GM19193 (cell line): ENCODE measurements around the gene FAM24B.

Source experiments
- POLR2A ChIP-seq: IDR thresholded peaks from 4 replicates; pipeline ENCODE4 v1.6.1; 2011; ENCODE audit not compliant: insufficient read depth, insufficient read length; ENCODE audit errors: extremely low read depth

The FAM24B gene

DNA sequence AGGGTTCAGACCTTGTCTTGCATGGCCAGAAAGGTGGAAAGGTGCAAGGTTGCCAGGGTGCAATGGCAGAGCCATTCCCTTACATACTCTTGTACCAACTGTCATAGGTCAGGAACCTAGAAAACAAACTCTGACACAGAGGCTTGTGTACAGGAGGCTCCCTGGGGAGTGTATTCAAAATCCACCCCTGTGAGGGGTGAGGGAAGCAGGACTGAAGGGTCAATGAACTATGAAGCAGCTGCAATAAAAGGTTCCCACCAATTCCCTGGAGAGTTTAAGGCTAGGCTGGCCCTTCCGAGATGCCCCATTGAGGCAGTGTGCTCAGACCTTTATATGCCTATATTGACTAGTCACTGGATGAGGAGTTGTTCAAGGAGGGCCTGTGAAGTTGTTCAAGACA lies 19.9 kb downstream of the FAM24B start:
- no peak for TF ChIP-seq POLR2A

DNA sequence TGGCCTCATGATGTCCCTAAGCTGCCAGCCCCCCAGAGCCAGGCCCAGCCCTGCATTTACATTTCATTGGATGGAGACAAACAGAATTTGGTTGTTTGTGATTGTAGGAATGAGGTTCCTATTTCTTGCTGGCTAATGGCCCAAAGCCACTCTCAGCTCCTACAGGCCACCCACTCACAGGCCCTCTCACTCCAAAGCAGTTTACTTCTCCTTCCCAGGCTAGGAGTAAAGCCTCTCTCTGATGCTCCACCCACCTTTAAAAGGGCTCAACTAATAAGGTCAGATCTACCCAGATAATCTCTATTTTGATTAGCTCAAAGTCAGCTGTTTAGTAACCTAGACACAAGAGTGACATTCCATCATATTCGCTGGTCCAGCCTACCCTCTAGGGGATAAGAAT lies 22.5 kb downstream of the FAM24B start:
- no peak for TF ChIP-seq POLR2A

DNA sequence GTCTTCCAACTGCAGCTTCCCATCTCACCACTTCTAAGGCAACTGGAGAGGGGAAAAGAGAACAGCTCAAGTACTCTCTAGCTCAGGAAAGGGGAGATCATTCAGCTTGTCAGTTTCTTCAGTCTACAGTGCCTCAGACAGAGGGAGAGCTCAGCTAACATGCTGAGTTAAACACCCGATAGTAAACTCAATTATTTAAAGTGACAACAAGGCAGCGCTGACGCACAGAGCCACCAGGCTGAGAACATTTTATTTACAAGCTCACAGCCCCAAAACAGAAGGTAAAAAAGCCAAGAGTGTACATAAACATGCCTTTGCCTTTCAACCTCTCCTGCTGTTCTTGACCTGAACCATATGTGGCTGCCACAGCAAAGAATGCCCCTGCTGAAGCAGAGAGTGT lies 23.6 kb downstream of the FAM24B start:
- TF ChIP-seq POLR2A: no peak

DNA sequence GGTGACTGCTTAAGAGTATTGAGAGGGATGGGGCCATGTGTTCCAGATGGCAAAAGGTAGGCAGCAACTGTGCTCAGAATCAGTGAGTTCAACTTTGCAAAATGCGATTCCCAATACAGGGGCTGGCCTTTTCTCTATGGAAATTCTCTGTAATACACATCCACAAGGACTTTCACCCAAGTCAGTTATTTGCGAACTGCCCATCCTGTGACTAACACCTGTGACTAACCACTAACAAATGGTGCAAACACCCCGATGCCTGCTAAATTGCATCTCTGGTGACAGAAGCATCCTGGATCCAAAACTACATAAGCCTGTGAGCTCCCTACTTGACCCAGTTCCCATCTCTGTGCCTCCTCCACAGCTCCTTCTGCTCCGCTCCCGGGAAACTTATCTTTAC lies 24.7 kb downstream of the FAM24B start:
- TF ChIP-seq POLR2A: no peak

DNA sequence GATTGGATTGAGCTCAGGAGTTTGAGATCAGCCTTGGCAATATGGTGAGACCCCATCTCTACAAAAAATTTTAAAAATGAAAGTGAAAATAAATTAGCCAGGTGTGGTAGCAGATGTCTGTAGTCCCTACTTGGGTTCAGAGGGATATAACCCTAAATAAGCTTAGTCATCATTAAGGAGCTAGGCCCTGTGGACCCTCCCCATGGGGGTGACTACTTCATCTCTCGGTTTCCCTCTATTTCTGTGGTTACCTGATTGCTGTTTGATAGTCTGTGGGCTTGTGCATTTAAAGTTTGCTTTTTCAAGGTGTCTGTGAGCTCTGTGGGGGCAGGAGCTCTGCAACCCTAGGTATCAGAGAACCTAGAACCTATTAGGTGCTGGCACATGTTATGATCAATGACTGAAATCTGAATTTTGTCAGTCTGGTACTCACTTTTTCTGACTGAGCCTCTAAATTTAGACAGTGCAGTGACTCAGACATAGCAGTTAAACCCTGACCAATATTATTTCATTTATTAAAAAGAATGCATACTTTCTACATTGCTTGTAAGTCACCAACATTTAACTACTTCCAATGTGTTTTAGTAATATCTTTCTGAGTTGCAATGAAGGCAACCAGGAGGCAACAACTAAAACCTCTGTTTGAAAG lies 25.6 kb downstream of the FAM24B start:
- TF ChIP-seq POLR2A: no peak

DNA sequence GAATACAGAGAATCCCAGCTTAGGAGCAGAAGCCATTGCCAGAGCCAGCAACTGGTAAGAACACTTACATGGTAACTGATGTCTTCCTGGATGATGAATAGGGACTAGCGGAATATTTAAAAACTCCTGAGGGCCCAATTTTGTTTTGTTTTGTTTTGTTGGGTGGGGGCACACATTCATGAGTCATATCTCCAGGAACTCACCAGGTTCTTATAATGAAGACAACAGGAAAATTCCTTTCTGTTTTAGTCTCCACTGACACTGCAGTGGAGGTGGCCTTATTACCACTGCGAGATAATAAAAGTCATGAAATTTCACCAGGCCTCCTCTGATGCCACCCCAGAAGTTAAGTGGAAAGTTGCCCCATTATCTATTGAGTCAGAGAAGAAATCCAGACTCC lies 27.1 kb downstream of the FAM24B start:
- TF ChIP-seq POLR2A: no peak

DNA sequence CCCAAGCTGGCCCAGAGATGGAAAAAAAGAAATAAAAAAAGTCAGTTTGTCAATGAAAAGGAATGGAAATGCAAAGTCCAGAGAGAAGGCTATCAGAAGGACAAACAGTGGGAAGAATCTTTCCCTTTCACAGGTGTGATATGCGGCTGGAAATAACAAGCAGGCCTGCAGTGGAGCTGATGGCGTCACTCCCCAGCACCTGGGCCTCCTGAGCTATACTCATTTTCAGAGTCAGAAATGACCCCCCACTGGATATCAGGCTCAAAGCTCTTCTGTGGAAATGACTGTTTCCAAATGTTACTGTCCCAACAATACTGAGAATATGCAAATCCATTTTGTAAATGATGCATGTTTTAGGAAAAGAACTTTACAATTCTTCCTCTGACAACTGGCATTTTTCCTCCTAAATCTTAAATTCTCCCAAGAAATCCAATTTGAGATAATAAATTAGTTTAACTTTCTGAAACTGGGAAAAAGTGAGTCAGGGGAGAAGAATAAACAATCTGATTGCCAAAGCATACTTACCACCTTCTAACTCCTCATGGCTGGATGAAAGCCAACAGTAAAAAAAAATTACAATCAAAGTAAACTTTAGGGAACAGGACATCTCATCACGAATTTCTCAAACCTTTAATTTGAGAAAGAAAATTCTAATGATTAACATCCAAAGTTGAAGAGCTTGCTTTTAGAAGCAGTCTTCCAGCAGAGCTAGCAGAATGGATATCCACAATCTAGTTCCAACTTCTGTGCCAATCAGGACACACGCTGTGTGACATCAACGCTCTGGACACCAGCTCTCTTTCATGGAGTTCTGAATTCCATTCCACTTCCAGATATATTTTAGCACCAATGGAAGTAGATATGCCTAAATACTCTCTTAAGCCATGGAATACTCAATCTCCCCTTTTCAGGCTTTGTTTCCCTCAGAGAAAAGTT lies 28.4 kb downstream of the FAM24B start:
- no peak for TF ChIP-seq POLR2A

- no peak for TF ChIP-seq POLR2A
Measured at GRCh38 chr10:122849900-122850605, 29.3 kb downstream of the FAM24B start.

DNA sequence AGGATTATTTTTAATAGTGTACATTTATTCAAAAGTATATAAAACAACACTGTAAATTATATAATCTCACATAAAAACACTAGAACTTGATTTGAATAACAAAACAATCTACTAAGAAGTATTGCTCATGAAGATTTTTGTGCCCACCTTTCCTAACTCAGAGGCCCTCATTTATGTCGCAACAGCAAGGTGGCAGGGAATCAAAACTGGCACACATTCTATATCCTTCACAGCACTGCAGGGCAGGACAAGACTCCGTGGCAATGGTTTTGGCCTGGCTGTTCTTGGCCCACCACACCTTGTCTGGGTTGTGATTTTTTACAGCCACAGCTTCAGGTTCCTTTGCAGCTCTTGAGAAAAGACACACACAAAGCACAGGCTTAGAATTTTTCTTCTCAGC lies 30.3 kb downstream of the FAM24B start:
- no peak for TF ChIP-seq POLR2A

GRCh38 chr10:122847782-122848604 lies 31.4 kb downstream of the FAM24B start:
- no peak for TF ChIP-seq POLR2A

DNA sequence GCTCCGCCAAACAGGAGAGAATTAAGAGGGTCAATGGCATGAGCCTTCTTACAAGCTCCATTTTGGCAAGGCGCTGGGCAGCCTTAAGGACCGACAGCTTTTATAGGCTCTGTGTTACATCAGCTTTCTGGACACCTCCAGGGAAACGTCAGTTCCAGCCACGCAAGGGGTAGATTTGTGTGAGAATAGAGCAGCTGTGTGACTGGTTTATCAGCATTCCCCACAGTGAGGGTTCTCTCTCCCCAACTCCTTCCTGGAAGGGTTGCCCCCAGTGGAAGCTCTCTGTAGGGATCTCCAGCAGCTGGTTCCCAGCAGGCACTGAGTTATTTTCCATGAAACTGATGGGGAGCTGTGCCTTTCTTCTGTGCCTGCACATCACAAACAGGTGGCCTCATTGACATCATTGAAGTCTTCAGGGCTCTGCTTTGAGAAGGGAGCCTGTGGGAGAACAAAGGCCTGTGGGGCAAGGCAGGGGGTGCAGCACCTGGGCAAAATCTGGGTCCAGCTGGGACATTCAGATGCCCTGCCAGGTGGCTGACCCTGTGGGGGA lies 33.5 kb downstream of the FAM24B start, which contains the start of gene CUZD1:
Gene CUZD1, minus strand, starts transcription at position 75 of the 550 bp plus-strand sequence. Its CDS starts 14 bp downstream, at position 61.
- no peak for TF ChIP-seq POLR2A

GRCh38 chr10:122844146-122844545 lies 35.2 kb downstream of the FAM24B start:
- no peak for TF ChIP-seq POLR2A

DNA sequence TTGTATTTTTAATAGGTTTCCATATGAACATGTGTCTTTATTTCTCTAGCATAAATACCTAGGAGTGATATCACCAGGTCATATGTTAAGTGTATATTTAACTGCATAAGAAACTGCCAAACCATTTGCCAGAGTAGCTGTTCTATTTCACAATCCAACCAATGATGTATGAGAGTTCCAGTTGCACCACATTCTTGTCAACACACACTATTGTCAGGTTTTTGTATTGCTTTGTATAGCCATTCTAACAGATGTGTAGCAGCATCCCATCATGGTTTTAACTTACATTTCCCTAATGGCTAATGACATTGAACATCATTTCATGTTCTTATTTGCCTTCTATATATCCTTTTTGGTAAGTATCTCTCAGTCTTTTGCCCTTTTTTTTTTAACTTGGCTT lies 37.8 kb downstream of the FAM24B start:
- no peak for TF ChIP-seq POLR2A

GRCh38 chr10:122839505-122839904 lies 39.9 kb downstream of the FAM24B start:
- TF ChIP-seq POLR2A: no peak
